ENCODE data around the gene GABRP. TPM values are rescaled to one million over a fixed set of nuclear protein-coding genes. Genes with fewer than 3 reads are reported as not detected.
A peak's percentile ranks its signal among the peaks of the same experiment; 100 is the strongest.

Gene GABRP
- total RNA-seq, 1 donor from 2014 or later: not detected

GRCh38 chr5:170739446-170739845, 44.1 kb upstream of the GABRP start:
- peaks cover 20% of the 10 kb centered on the region for H3K36me3 Mint-ChIP-seq (ENCODE audit: unreplicated experiment)
- peaks cover 7% of the 10 kb centered on the region for H3K9me3 Mint-ChIP-seq (ENCODE audit: unreplicated experiment)
- no peak for DNase-seq
- peaks cover 6% of the 10 kb centered on the region for H3K27me3 Mint-ChIP-seq (ENCODE audit: unreplicated experiment)
- H3K4me1 Mint-ChIP-seq (ENCODE audit: low read depth, unreplicated experiment): peaks cover 2% of the 10 kb centered on the region
- H3K27ac Mint-ChIP-seq (ENCODE audit: unreplicated experiment): no peak overlapping the region
- no peak for TF ChIP-seq CTCF (IDR thresholded peaks at IDR 0.05; ENCODE audit: partially characterized antibody, unreplicated experiment)
- no peak overlapping the region for H3K4me3 Mint-ChIP-seq (ENCODE audit: unreplicated experiment)

- DNase-seq: no peak
- TF ChIP-seq CTCF (IDR thresholded peaks at IDR 0.05; ENCODE audit: partially characterized antibody, unreplicated experiment): no peak
- Mint-ChIP-seq H3K27me3 (ENCODE audit: unreplicated experiment) (peaks cover 6% of the 10 kb centered on the region), H3K9me3 (ENCODE audit: unreplicated experiment) (peaks cover 3% of the 10 kb centered on the region), H3K36me3 (ENCODE audit: unreplicated experiment) (peaks cover 14% of the 10 kb centered on the region), H3K4me3 (ENCODE audit: unreplicated experiment) (no peak overlapping the region), H3K4me1 (ENCODE audit: low read depth, unreplicated experiment) (peaks cover 5% of the 10 kb centered on the region), H3K27ac (ENCODE audit: unreplicated experiment) (no peak overlapping the region)
Observed at GRCh38 chr5:170740551-170741205, 42.8 kb upstream of the GABRP start.

GRCh38 chr5:170741801-170742200, 41.7 kb upstream of the GABRP start:
- peaks cover 3% of the 10 kb centered on the region for H3K9me3 Mint-ChIP-seq (ENCODE audit: unreplicated experiment)
- H3K4me3 Mint-ChIP-seq (ENCODE audit: unreplicated experiment): no peak overlapping the region
- H3K27me3 Mint-ChIP-seq (ENCODE audit: unreplicated experiment): peaks cover 5% of the 10 kb centered on the region
- H3K4me1 Mint-ChIP-seq (ENCODE audit: low read depth, unreplicated experiment): peaks cover 10% of the 10 kb centered on the region
- no peak overlapping the region for H3K27ac Mint-ChIP-seq (ENCODE audit: unreplicated experiment)
- no peak for TF ChIP-seq CTCF (IDR thresholded peaks at IDR 0.05; ENCODE audit: partially characterized antibody, unreplicated experiment)
- H3K36me3 Mint-ChIP-seq (ENCODE audit: unreplicated experiment): peaks cover 5% of the 10 kb centered on the region
- no peak for DNase-seq

GRCh38 chr5:170743876-170744212, 39.7 kb upstream of the GABRP start:
- Mint-ChIP-seq H3K36me3 (ENCODE audit: unreplicated experiment) (peaks cover 5% of the 10 kb centered on the region), H3K9me3 (ENCODE audit: unreplicated experiment) (peaks cover 2% of the 10 kb centered on the region), H3K4me3 (ENCODE audit: unreplicated experiment) (peak overlapping the region; percentile 87), H3K4me1 (ENCODE audit: low read depth, unreplicated experiment) (peaks cover 11% of the 10 kb centered on the region), H3K27ac (ENCODE audit: unreplicated experiment) (no peak overlapping the region), H3K27me3 (ENCODE audit: unreplicated experiment) (peaks cover 3% of the 10 kb centered on the region)
- no peak for TF ChIP-seq CTCF (IDR thresholded peaks at IDR 0.05; ENCODE audit: partially characterized antibody, unreplicated experiment)
- no peak for DNase-seq

- no peak overlapping the region for H3K4me3 Mint-ChIP-seq (ENCODE audit: unreplicated experiment)
Observed at GRCh38 chr5:170745481-170746071, 37.9 kb upstream of the GABRP start.

More at GRCh38 chr5:170745481-170746071, 37.9 kb upstream of the GABRP start:
- Mint-ChIP-seq H3K36me3 (ENCODE audit: unreplicated experiment) (peaks cover 5% of the 10 kb centered on the region), H3K4me1 (ENCODE audit: low read depth, unreplicated experiment) (peaks cover 27% of the 10 kb centered on the region), H3K9me3 (ENCODE audit: unreplicated experiment) (peaks cover 2% of the 10 kb centered on the region), H3K27me3 (ENCODE audit: unreplicated experiment) (no peaks in the 10 kb centered on the region), H3K27ac (ENCODE audit: unreplicated experiment) (no peak overlapping the region)
- peak; percentile 38 for DNase-seq
- TF ChIP-seq CTCF (IDR thresholded peaks at IDR 0.05; ENCODE audit: partially characterized antibody, unreplicated experiment): no peak

All from glutamatergic neuron (in vitro differentiated cells).